PC-9 (cell line): ENCODE measurements around the gene ABCA1. TPM values are rescaled to one million over a fixed set of nuclear protein-coding genes. Genes with fewer than 3 reads are reported as not detected.

Experiments used
- BruUV-seq: library from RNA; stranded (reverse); fragments of 400-500 nt; replicated peaks from 2 replicates; lab custom pipeline; 2021; lab: Mats Ljungman, UMichigan
- CTCF ChIA-PET: fragments of 300-600 bp; sonication (Branson Sonifier 250); formaldehyde crosslinking; loops from one replicate; lab custom pipeline; 2022; ENCODE audit warnings: antibody characterized with exemption; lab: Charles Lee
- POLR2A ChIA-PET: fragments of 300-600 bp; sonication (Branson Sonifier 250); formaldehyde crosslinking; loops from one replicate; lab custom pipeline; 2022; ENCODE audit warnings: antibody characterized with exemption; ENCODE audit not compliant: unreplicated experiment; lab: Charles Lee
- DNase-seq, 2 experiments: peaks; one replicate each; pipeline versions ENCODE4 v3.0.0 to v3.0.0-alpha.2; 2015 to 2022; ENCODE audit warnings: mixed read lengths in 1 of 2
- H2AFZ ChIP-seq: fragments of 200-600 bp; sonication (generic); 2 replicates; pipeline ENCODE4 v1.8.1; 2017; ENCODE audit warnings: antibody characterized with exemption
- H3F3A ChIP-seq: fragments of 200-600 bp; sonication (generic); 2 replicates; pipeline ENCODE4 v1.8.1; 2017; ENCODE audit warnings: antibody characterized with exemption, mild to moderate bottlenecking, low read depth; ENCODE audit not compliant: insufficient read depth
- H3K27ac ChIP-seq: fragments of 200-600 bp; sonication (generic); 2 replicates; pipeline ENCODE4 v1.6.1; 2016; ENCODE audit warnings: mixed run types
- H3K27me3 ChIP-seq: fragments of 200-600 bp; sonication (generic); 2 replicates; pipeline ENCODE4 v1.6.1; 2016; ENCODE audit warnings: low read depth, mixed run types; ENCODE audit not compliant: insufficient read depth
- H3K36me3 ChIP-seq: fragments of 200-600 bp; sonication (generic); 2 replicates; pipeline ENCODE4 v1.6.1; 2016; ENCODE audit warnings: low read depth, mixed run types
- H3K4me1 ChIP-seq: fragments of 200-600 bp; sonication (generic); replicated peaks from 2 replicates; pipeline ENCODE4 v1.6.1; 2016; ENCODE audit warnings: mixed run types; ENCODE audit not compliant: insufficient read depth
- H3K4me2 ChIP-seq: fragments of 200-600 bp; sonication (generic); 2 replicates; pipeline ENCODE4 v1.6.1; 2017; ENCODE audit warnings: mixed run types
- H3K4me3 ChIP-seq: fragments of 200-600 bp; sonication (generic); 2 replicates; pipeline ENCODE4 v1.6.1; 2016; ENCODE audit warnings: mixed run types
- H3K79me2 ChIP-seq: fragments of 200-600 bp; sonication (generic); 2 replicates; pipeline ENCODE4 v1.6.1; 2017; ENCODE audit warnings: low read depth, mixed run types
- H3K9me2 ChIP-seq: fragments of 200-600 bp; sonication (generic); 2 replicates; pipeline ENCODE4 v1.8.1; 2017; ENCODE audit warnings: mild to moderate bottlenecking; ENCODE audit not compliant: insufficient read depth
- H3K9me3 ChIP-seq: fragments of 200-600 bp; sonication (generic); 2 replicates; pipeline ENCODE4 v1.8.1; 2016; ENCODE audit warnings: low read depth; ENCODE audit not compliant: insufficient read depth
- H4K20me1 ChIP-seq: fragments of 200-600 bp; sonication (generic); 2 replicates; pipeline ENCODE4 v1.8.1; 2017; ENCODE audit not compliant: insufficient read depth
- CTCF ChIP-seq: fragments of 200-600 bp; sonication (generic); conservative IDR thresholded peaks from 2 replicates; pipeline ENCODE4 v1.6.1; 2017; ENCODE audit warnings: mixed run types, antibody characterized with exemption, mild to moderate bottlenecking, moderate library complexity
- EZH2 ChIP-seq: fragments of 200-600 bp; sonication (generic); IDR thresholded peaks from 2 replicates; pipeline ENCODE4 v1.8.0; 2017; ENCODE audit warnings: antibody characterized with exemption, low read depth
- intact Hi-C: fragments of 100-400 bp; cut with micrococcal nuclease; formaldehyde crosslinking; loops from one replicate; pipeline ENCODE4 v1.10.0; 2022; ENCODE audit not compliant: unreplicated experiment
- total RNA-seq: library from RNA; stranded (reverse); gene quantifications from 2 replicates; pipeline ENCODE4 v1.2.3, GENCODE V29; 2021

Gene ABCA1
- total RNA-seq, 1 experiment from 2014 or later = 38.3 TPM

- 0 out of 2 replicates have a peak, but pooled peaks cover 5% of the 10 kb centered on the region for H3K9me2 ChIP-seq
- H4K20me1 ChIP-seq = peaks cover 37% of the 10 kb centered on the region
- intact Hi-C loops = no loop called here
- no peaks in the 10 kb centered on the region for H3F3A ChIP-seq
- H3K4me2 ChIP-seq = no peak overlapping the region
- H3K27ac ChIP-seq = no peak overlapping the region
- ChIA-PET CTCF (interaction anchor here (0.7 kb wide), 1 partner anchor 33 kb away, joined by 9 read pairs; no protein-coding TSS in a partner anchor), POLR2A (interaction anchor here (0.6 to 0.7 kb wide), 2 partner anchors 30 to 351 kb away, joined by 7 to 10 read pairs; no protein-coding TSS in a partner anchor)
- H3K27me3 ChIP-seq = no peaks in the 10 kb centered on the region
- BruUV-seq = no TSS peak
- H2AFZ ChIP-seq = no peak overlapping the region
- DNase-seq = no peak
- no peak for TF ChIP-seq EZH2
- no peak for TF ChIP-seq CTCF
- no peaks in the 10 kb centered on the region for H3K9me3 ChIP-seq
- peaks cover 37% of the 10 kb centered on the region; the same call in 1 of the 2 replicates for H3K36me3 ChIP-seq
- H3K79me2 ChIP-seq = peaks cover 51% of the 10 kb centered on the region
- H3K4me1 ChIP-seq = no peaks in the 10 kb centered on the region
- H3K4me3 ChIP-seq = no peak overlapping the region
These were observed 31.8 kb downstream of the ABCA1 start for GRCh38 chr9:104896131-104896530.

- Histone ChIP-seq H4K20me1 (peaks cover 37% of the 10 kb centered on the region), H2AFZ (no peak overlapping the region), H3K79me2 (peaks cover 55% of the 10 kb centered on the region), H3K9me2 (0 out of 2 replicates have a peak, but pooled peaks cover 5% of the 10 kb centered on the region), H3K4me2 (no peak overlapping the region), H3K36me3 (peaks cover 38% of the 10 kb centered on the region; the same call in 1 of the 2 replicates), H3F3A (no peaks in the 10 kb centered on the region), H3K27ac (no peak overlapping the region), H3K4me3 (no peak overlapping the region), H3K27me3 (no peaks in the 10 kb centered on the region), H3K9me3 (no peaks in the 10 kb centered on the region), H3K4me1 (no peaks in the 10 kb centered on the region)
- CTCF ChIA-PET = no interaction called here
- intact Hi-C loops = no loop called here
- TF ChIP-seq EZH2 (no peak), CTCF (no peak)
- no TSS peak for BruUV-seq
- DNase-seq = no peak
- POLR2A ChIA-PET = interaction anchor here (0.7 kb wide), 1 partner anchor 31 kb away, joined by 7 read pairs; no protein-coding TSS in a partner anchor
These were observed 32.4 kb downstream of the ABCA1 start for GRCh38 chr9:104895572-104895971.

- no peak for DNase-seq
- Histone ChIP-seq H3F3A (peaks cover 10% of the 10 kb centered on the region; the same call in 1 of the 2 replicates), H2AFZ (no peak overlapping the region), H3K36me3 (peaks cover 43% of the 10 kb centered on the region), H3K27ac (no peak overlapping the region), H3K4me2 (no peak overlapping the region), H3K4me3 (no peak overlapping the region), H4K20me1 (peaks cover 45% of the 10 kb centered on the region), H3K9me3 (no peaks in the 10 kb centered on the region), H3K4me1 (no peaks in the 10 kb centered on the region), H3K27me3 (no peaks in the 10 kb centered on the region), H3K79me2 (peaks cover 55% of the 10 kb centered on the region), H3K9me2 (0 out of 2 replicates have a peak, but pooled peaks cover 5% of the 10 kb centered on the region)
- BruUV-seq = no TSS peak
- no peak for TF ChIP-seq EZH2
- no peak for TF ChIP-seq CTCF
- ChIA-PET CTCF (interaction anchor here (0.9 kb wide), 1 partner anchor 29 kb away, joined by 4 read pairs; no protein-coding TSS in a partner anchor), POLR2A (interaction anchor here (0.6 to 0.8 kb wide), 2 partner anchors 19 to 361 kb away, joined by 4 to 11 read pairs; no protein-coding TSS in a partner anchor)
- intact Hi-C loops = no loop called here
These were observed 35.3 kb downstream of the ABCA1 start for GRCh38 chr9:104892701-104893100.
